ENCODE results near the gene PARN. TPM values are rescaled to one million over a fixed set of nuclear protein-coding genes. Genes with fewer than 3 reads are reported as not detected.
A peak's percentile ranks its signal among the peaks of the same experiment; 100 is the strongest.
"Not testable (repeated sequence)": the region's sequence is repeated elsewhere in the genome, so short reads cannot be mapped to it uniquely, and the experiment has no call there.

PARN gene
- total RNA-seq, 1 donor from 2014 or later = 27.0 TPM

DNA sequence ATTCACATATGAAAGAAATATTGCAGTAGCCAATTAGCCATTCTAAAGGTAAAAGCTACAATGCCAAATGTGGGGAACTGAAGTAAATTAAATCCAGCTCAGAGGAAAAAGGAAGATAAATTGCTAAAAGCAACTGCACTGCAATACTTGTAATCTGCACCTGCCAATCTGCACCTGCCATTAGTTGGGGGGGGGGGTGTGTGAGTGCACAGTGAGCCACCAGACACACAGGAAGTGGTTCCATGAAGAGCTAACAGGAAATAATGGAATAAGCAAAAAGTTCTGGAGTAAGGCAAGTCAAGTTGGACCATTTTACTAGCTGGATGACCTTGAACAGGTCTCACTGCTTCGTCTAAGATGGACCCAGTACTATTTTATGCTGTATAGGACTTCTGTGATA, 191.8 kb downstream of the PARN start:
- no peak for DNase-seq (ENCODE audit: low spot score)

GRCh38 chr16:14437426-14437825, 192.6 kb downstream of the PARN start:
- DNase-seq (ENCODE audit: low spot score) = no peak

DNA sequence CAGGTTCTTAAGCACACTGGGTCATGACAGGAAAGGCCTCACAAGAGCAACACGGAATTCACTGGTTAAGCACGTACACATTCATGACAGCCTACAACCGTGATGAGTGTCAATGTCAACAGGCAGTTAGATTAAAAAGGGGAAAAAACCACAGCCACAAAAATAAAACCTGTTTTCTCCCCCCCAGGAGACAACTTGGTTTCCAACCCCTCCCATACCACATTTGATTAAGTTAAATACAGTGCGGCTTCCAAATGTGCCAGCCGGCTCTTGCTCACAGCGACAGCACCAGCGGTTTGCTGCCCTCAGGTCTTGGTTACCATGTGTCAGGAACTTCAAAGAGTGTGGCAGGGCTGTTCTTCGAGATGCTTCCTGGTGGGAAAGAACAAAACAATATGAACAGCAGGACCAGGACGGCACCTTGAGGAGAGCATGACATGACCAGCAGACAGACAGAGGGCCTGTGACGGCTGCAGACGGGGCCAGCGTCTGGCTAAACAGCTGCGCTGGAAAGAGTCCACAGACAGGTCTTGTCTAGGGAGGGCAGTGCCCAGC, 193.6 kb downstream of the PARN start:
- no peak for DNase-seq (ENCODE audit: low spot score)

DNA sequence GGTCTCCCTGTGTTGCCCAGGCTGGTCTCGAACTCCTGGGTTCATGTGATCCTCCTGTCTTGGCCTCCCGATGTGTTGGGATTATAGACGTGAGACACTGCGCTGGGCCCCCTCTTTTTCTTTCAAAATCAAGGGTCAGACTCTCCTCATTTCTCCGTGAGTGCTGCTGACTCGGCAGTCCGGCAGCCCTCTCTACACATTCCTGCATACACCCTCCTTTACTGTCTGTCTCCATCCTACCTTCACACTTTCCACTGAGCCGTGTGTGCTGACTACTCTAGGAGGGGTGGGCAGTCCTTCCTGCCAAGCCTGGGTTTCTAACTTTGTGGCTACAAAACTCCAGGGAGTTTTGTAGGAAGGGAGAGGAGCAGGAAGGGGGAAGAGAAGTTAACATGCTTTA, 195.2 kb downstream of the PARN start:
- no peak for DNase-seq (ENCODE audit: low spot score)

GRCh38 chr16:14428971-14429637, 201.0 kb downstream of the PARN start:
- not testable (repeated sequence) for DNase-seq (ENCODE audit: low spot score)

GRCh38 chr16:14428043-14428442, 202.0 kb downstream of the PARN start:
- no peak for DNase-seq (ENCODE audit: low spot score)

DNA sequence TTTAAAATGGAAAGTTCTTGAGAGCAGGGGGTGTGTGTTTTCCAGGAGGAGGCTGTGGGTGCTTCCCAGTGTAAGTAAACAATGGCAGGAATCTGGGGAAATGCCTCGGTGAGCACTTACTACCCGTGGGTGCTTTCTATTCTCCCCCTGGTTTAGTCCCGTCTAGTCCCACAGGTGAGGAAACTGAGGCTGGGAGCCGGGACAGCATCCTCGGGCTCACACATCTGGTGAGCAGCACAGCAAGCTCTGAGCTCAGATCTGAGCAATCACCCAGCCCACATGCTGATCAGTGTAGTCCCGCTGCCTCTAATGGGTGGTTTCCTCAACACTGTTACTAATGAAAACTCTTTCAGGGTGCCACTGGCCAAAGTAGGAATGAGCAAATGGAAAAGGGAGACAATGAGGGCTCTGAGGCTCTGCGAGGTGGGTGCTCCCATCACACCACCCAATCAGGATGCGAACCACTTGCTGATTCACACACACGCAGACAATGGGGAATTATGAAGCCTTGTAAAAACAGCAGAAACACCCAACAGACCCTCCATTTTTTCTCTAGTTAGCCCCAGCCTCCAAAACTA, 202.6 kb downstream of the PARN start:
- DNase-seq (ENCODE audit: low spot score) = no peak

GRCh38 chr16:14424595-14424994, 205.5 kb downstream of the PARN start:
- DNase-seq (ENCODE audit: low spot score) = no peak

DNA sequence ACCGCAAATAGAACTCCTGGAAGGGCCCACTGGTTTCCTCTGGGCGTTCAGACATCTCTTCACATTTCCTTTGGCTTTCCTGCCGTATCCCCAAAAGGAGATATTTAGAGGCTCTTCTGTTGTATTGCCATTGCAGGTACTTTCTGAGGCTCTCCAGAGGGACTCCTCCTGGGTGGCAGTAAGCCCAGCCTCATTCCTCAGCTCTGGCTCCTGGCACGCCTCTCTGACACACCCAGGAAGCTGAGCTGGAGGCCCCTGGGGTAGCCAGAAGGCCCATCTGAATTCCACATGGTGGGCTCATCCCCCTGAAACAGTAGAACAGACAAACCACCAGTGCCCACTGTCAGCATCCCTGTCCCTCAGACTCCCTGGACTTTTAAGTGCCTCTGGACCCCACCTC, 206.7 kb downstream of the PARN start:
- DNase-seq (ENCODE audit: low spot score) = no peak

DNA sequence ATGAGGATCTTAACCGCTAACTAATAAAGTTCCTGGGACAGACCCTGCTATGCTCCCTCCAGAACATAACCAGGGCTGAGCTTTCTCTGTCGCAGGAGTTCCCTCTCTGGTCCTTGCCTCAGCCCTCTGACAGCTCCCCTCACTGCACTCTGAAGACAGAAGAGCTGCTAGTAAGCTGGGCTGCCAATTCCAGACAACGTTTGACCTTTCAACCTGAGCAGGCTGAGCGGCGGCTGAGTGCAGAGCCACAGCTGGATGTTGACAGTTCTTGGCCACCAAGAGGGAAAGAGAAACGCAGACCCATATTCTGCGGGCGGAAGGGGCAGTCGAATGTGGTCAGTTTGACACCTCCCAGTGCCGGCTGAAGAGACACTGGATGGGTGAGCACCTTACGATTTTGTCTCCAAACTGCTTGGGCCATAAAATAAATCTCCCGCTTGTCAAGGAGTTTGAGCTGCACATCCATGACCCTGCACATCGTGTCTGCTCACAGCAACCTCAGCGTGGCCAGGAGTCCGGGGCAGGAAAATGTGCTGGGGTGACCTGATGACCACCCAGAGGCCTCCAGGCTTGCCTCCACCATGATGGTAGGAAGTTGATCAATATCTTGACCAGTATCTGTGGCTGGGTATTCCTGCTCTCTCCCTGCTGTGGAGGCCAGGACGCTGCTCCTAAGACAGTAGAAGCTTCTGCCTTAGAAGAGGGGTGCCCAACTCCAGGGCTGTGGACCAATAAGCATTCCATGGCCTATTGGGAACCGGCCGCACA, 209.2 kb downstream of the PARN start:
- no peak for DNase-seq (ENCODE audit: low spot score)

GRCh38 chr16:14420243-14420642, 209.8 kb downstream of the PARN start:
- not testable (repeated sequence) for DNase-seq (ENCODE audit: low spot score)

GRCh38 chr16:14419817-14420216, 210.2 kb downstream of the PARN start:
- DNase-seq (ENCODE audit: low spot score) = no peak

GRCh38 chr16:14418795-14419225, 211.2 kb downstream of the PARN start:
- peak; percentile 76 for DNase-seq (ENCODE audit: low spot score)

DNA sequence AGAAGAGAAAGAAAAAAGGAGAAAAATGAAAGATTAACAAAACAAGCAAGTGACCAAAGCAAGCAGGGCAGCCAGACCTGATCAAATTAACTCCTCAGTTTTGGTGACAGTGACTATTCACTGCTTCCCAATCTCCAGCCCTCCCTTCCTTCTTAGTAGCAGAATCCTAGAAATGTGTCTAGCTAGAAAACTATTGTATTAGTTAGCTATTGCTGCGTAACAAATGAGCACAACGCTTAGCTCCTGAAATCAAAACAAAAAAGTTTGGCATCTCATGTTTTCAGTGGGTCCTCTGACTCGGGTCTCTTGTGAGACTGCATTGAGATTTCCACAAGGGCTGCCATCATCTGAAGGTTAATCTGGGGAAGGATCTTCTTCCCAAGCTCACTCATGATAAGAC, 213.9 kb downstream of the PARN start:
- no peak for DNase-seq (ENCODE audit: low spot score)

GRCh38 chr16:14415291-14415690, 214.8 kb downstream of the PARN start:
- DNase-seq (ENCODE audit: low spot score) = no peak

DNA sequence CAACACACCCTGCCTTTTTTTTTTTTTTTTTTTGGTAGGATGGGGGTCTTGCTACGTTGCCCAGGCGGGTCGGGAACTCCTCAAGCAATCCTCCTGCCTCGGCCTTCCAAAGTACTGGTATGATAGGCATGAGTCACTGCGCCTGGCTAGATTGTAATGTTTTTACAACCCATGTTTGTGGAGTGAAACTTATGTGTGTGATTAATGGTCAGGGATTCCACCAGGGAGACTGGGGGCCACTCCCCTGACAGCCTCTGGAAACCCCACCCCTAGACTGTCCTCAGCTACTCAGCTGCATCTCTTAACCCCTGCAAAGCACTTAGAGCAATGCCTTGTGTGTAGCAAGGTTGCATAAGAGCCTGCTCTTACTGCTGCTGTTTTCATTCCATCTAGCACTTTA, 220.5 kb downstream of the PARN start:
- DNase-seq (ENCODE audit: low spot score) = peak; percentile 94

GRCh38 chr16:14407786-14408399, 222.2 kb downstream of the PARN start:
- no peak for DNase-seq (ENCODE audit: low spot score)

GRCh38 chr16:14405611-14406537, 224.2 kb downstream of the PARN start:
- peak; percentile 63 for DNase-seq (ENCODE audit: low spot score)

DNA sequence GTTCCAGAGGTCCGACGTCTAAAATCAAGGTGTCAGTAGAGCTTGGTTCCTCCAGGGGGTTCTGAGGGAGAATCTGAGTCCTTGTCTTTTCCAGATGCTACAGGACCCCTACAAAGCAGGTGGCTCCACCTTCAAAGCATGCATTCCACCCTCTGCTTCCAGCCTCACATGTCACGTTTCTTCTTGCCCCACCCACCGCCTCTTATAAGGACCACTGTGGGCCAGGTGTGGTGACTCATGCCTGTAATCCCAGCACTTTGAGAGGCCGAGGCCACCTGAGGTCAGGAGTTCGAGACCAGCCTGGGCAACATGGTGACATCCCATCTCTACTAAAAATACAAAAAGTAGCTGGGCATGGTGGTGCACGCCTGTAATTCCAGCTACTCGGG, 227.1 kb downstream of the PARN start:
- not testable (repeated sequence) for DNase-seq (ENCODE audit: low spot score)

DNA sequence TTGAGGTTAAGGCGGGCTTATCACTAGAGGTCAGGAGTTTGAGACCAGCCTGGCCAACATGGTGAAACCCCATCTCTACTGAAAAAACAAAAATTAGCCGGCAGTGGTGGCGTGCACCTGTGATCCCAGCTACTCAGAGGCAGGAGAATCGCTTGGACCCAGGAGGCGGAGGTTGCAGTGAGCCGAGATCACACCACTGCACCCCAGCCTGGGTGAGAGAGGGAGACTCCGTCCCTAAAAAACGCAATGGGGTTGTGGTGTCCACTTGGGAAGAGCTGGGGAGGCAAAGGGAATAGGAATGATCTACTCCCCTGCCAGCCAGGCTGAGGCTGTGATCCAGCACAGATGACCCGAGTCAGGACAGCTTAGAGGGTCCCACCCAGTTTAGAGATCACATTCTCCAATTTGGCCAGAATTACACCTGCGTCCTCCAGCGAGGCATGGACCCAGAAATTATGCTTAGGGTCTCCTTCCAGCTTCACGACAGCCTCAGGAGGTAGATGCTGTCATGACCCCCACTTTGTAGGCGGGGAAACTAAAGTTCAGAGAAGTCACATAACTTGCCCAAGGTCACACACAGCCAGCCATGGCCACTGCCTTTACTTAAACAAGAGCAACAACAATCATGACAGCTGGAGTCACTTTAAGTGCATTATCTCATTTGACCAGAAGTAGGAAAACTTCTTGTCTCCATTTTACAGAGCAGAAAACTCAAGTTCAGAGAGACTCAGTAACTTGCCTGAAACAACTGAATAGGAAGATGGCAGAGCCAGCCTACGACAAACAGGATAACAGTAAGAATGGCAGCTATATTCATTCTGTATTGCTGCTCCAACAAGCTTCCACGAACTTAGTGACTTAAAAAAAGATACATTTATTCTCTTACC, 227.7 kb downstream of the PARN start:
- DNase-seq (ENCODE audit: low spot score) = not testable (repeated sequence)
